ENCODE data around the gene TMTC2.

Gene TMTC2

GRCh38 chr12:82893896-82894295 is 207.2 kb downstream of the TMTC2 start:
- no peak for DNase-seq

GRCh38 chr12:82896277-82896676 is 209.6 kb downstream of the TMTC2 start:
- DNase-seq = no peak

GRCh38 chr12:82896979-82897378 is 210.3 kb downstream of the TMTC2 start:
- no peak for DNase-seq

- DNase-seq = no peak
Observed at GRCh38 chr12:82898441-82898840, 211.7 kb downstream of the TMTC2 start.

GRCh38 chr12:82904219-82904790 is 217.6 kb downstream of the TMTC2 start:
- no peak for DNase-seq

GRCh38 chr12:82910246-82910893 is 223.7 kb downstream of the TMTC2 start:
- no peak for DNase-seq

GRCh38 chr12:82912406-82912805 is 225.7 kb downstream of the TMTC2 start:
- no peak for DNase-seq

GRCh38 chr12:82919388-82920054 is 232.8 kb downstream of the TMTC2 start:
- DNase-seq = no peak

- DNase-seq = no peak
Observed at GRCh38 chr12:82923935-82924334, 237.2 kb downstream of the TMTC2 start.

GRCh38 chr12:82926630-82927029 is 239.9 kb downstream of the TMTC2 start:
- no peak for DNase-seq

- no peak for DNase-seq
Observed at GRCh38 chr12:82930301-82930700, 243.6 kb downstream of the TMTC2 start.

GRCh38 chr12:82931349-82932116 is 244.8 kb downstream of the TMTC2 start:
- DNase-seq = no peak

GRCh38 chr12:82937151-82937550 is 250.4 kb downstream of the TMTC2 start:
- no peak for DNase-seq

- no peak for DNase-seq
Observed at GRCh38 chr12:82942521-82942920, 255.8 kb downstream of the TMTC2 start.

- no peak for DNase-seq
Observed at GRCh38 chr12:82942991-82943401, 256.3 kb downstream of the TMTC2 start.

- DNase-seq = no peak
Observed at GRCh38 chr12:82948491-82948890, 261.8 kb downstream of the TMTC2 start.

GRCh38 chr12:82950356-82950755 is 263.6 kb downstream of the TMTC2 start:
- no peak for DNase-seq

- no peak for DNase-seq
Observed at GRCh38 chr12:82952946-82953345, 266.2 kb downstream of the TMTC2 start.

GRCh38 chr12:82953397-82953796 is 266.7 kb downstream of the TMTC2 start:
- no peak for DNase-seq

- DNase-seq = no peak
Observed at GRCh38 chr12:82954064-82954463, 267.4 kb downstream of the TMTC2 start.

- no peak for DNase-seq
Observed at GRCh38 chr12:82954572-82954971, 267.9 kb downstream of the TMTC2 start.

- DNase-seq = no peak
Observed at GRCh38 chr12:82955043-82955442, 268.3 kb downstream of the TMTC2 start.

GRCh38 chr12:82958966-82959365 is 272.3 kb downstream of the TMTC2 start:
- no peak for DNase-seq

GRCh38 chr12:82959821-82960220 is 273.1 kb downstream of the TMTC2 start:
- no peak for DNase-seq

All from NCI-H1930 (cell line).